ENCODE results near the gene FOSL1.

GRCh38 chr11:65944767-65945166 lies 44.6 kb upstream of the FOSL1 start:
- no peak for TF ChIP-seq CTCF (IDR thresholded peaks at IDR 0.05)
- TF ChIP-seq EZH2 (IDR thresholded peaks at IDR 0.05) = no peak

Measured in neural progenitor cell (in vitro differentiated cells).